COLO668 (cell line): Measurements from ENCODE around the gene LHX3.

ENCODE experiments used
- DNase-seq: peaks from one replicate; lab custom pipeline; 2025; ENCODE audit not compliant: unreplicated experiment; lab: John Stamatoyannopoulos, UW

Gene LHX3

GRCh38 chr9:136193891-136194279 is 11.0 kb downstream of the LHX3 start:
- no peak for DNase-seq

- no peak for DNase-seq
Observed at GRCh38 chr9:136193127-136193890, 11.6 kb downstream of the LHX3 start.

- DNase-seq, result no peak
Observed at GRCh38 chr9:136192289-136193126, 12.4 kb downstream of the LHX3 start.

- DNase-seq, result no peak
Observed at GRCh38 chr9:136191960-136192286, 13.0 kb downstream of the LHX3 start.

GRCh38 chr9:136191099-136191959 is 13.6 kb downstream of the LHX3 start:
- no peak for DNase-seq

- DNase-seq, result no peak
Observed at GRCh38 chr9:136190656-136191055, 14.3 kb downstream of the LHX3 start.

GRCh38 chr9:136190237-136190601 is 14.7 kb downstream of the LHX3 start:
- DNase-seq, result no peak

GRCh38 chr9:136189394-136190236 is 15.3 kb downstream of the LHX3 start:
- DNase-seq, result peak; percentile 18

- DNase-seq, result no peak
Observed at GRCh38 chr9:136187683-136188586, 17.0 kb downstream of the LHX3 start.

GRCh38 chr9:136187197-136187596 is 17.7 kb downstream of the LHX3 start:
- DNase-seq, result no peak

GRCh38 chr9:136186386-136186785 is 18.5 kb downstream of the LHX3 start:
- DNase-seq, result no peak

- DNase-seq, result peak; percentile 60
Observed at GRCh38 chr9:136185596-136186366, 19.1 kb downstream of the LHX3 start.

GRCh38 chr9:136185066-136185465 is 19.9 kb downstream of the LHX3 start:
- no peak for DNase-seq

GRCh38 chr9:136182850-136183422 is 22.0 kb downstream of the LHX3 start:
- no peak for DNase-seq

GRCh38 chr9:136182420-136182787 is 22.5 kb downstream of the LHX3 start:
- no peak for DNase-seq

GRCh38 chr9:136181784-136182419 is 23.0 kb downstream of the LHX3 start:
- DNase-seq, result no peak

- DNase-seq, result no peak
Observed at GRCh38 chr9:136180586-136180985, 24.3 kb downstream of the LHX3 start.

GRCh38 chr9:136179761-136180160 is 25.2 kb downstream of the LHX3 start:
- no peak for DNase-seq
